ENCODE results near the gene CD6. TPM values are rescaled to one million over a fixed set of nuclear protein-coding genes. Genes with fewer than 3 reads are reported as not detected.

Gene CD6
- total and polyA plus RNA-seq, 11 donors, result 0.08 to 6.1 (median 0.34) TPM; not detected in 1

DNA sequence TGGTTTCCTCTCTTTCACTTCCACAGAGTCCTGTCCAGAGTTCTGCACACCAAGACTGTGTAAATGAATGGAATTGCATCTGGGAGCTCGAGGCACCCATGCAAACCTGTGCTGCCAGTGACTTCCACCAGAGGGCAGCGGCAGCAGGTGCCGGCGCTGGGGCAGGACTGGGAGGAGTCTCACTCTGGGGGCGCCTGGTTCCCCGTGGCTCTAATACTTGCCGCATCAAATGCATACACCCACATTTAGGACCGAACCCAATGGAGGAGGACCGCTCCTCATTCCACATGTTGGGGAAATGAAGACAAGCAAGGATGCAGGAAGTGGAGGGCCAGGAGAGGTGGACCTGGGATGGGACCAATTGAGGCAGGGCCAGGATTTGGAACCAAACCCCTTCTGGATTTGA, 1.1 kb upstream of the CD6 start:
- H3K4me3 ChIP-seq, result no peak overlapping the region
- peaks cover 0 to 14% (median 0%) of the 10 kb centered on the region in 12 donors for H3K4me1 ChIP-seq
- intact Hi-C loops (cut with DNase I), result loop anchor here in 7 of 10 donors (1.0 to 2.0 kb wide), 5 partner anchors 158 to 218 kb away; no protein-coding TSS in a partner anchor
- TF ChIP-seq, protein P1, sequence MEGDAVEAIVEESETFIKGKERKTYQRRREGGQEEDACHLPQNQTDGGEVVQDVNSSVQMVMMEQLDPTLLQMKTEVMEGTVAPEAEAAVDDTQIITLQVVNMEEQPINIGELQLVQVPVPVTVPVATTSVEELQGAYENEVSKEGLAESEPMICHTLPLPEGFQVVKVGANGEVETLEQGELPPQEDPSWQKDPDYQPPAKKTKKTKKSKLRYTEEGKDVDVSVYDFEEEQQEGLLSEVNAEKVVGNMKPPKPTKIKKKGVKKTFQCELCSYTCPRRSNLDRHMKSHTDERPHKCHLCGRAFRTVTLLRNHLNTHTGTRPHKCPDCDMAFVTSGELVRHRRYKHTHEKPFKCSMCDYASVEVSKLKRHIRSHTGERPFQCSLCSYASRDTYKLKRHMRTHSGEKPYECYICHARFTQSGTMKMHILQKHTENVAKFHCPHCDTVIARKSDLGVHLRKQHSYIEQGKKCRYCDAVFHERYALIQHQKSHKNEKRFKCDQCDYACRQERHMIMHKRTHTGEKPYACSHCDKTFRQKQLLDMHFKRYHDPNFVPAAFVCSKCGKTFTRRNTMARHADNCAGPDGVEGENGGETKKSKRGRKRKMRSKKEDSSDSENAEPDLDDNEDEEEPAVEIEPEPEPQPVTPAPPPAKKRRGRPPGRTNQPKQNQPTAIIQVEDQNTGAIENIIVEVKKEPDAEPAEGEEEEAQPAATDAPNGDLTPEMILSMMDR (IDR thresholded peaks at IDR 0.05), result peak; percentile 75 to 89 (median 84)
- no peak for TF ChIP-seq POLR2A (IDR thresholded peaks at IDR 0.05)
- H3K27ac ChIP-seq, result no peak overlapping the region
- ATAC-seq (peak; percentile 62 to 79 (median 76)), DNase-seq (peak; percentile 42 to 82 (median 57))
- no peaks in the 10 kb centered on the region for H3K27me3 ChIP-seq
- H3K9me3 ChIP-seq, result peaks cover 0 to 8% (median 0%) of the 10 kb centered on the region in 12 donors
- 12 to 17% (median 13%) methylated on average over 9 of the region's 9 CpGs for WGBS, 4 donors
- no peaks in the 10 kb centered on the region for H3K36me3 ChIP-seq

DNA sequence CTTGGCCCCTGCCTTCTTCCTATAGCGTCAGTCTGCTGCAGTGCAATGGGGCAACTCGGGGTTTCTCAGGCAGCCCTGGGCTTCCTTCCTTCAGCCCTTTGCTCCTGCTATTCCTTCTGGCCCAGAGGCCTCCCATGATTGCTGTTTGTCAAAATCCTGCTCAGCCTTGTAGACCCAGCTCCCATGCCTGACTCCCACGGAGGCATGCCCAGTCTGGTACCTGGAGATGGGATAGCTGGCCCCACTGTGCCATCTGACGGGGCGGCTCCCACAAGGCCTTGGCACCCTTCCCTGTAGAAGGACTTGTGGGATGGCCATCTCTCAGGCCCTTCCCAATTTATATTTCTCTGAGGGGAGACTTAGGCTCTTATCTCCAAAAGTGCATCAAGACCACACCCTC, 590 bp upstream of the CD6 start:
- Histone ChIP-seq H3K27ac (no peak overlapping the region), H3K27me3 (no peaks in the 10 kb centered on the region), H3K4me1 (peaks cover 0 to 14% (median 0%) of the 10 kb centered on the region in 12 donors), H3K9me3 (peaks cover 0 to 8% (median 0%) of the 10 kb centered on the region in 12 donors), H3K4me3 (no peak overlapping the region), H3K36me3 (no peaks in the 10 kb centered on the region)
- DNase-seq (no peak), ATAC-seq (no peak)
- TF ChIP-seq, protein P1 (IDR thresholded peaks at IDR 0.05), result no peak
- no peak for TF ChIP-seq POLR2A (IDR thresholded peaks at IDR 0.05)
- intact Hi-C loops (cut with DNase I), result loop anchor here in 7 of 10 donors (1.0 to 2.0 kb wide), 5 partner anchors 158 to 218 kb away; no protein-coding TSS in a partner anchor
- WGBS, 4 donors, result 64 to 83% (median 80%) methylated on average over 4 to 5 of the region's 5 CpGs

DNA sequence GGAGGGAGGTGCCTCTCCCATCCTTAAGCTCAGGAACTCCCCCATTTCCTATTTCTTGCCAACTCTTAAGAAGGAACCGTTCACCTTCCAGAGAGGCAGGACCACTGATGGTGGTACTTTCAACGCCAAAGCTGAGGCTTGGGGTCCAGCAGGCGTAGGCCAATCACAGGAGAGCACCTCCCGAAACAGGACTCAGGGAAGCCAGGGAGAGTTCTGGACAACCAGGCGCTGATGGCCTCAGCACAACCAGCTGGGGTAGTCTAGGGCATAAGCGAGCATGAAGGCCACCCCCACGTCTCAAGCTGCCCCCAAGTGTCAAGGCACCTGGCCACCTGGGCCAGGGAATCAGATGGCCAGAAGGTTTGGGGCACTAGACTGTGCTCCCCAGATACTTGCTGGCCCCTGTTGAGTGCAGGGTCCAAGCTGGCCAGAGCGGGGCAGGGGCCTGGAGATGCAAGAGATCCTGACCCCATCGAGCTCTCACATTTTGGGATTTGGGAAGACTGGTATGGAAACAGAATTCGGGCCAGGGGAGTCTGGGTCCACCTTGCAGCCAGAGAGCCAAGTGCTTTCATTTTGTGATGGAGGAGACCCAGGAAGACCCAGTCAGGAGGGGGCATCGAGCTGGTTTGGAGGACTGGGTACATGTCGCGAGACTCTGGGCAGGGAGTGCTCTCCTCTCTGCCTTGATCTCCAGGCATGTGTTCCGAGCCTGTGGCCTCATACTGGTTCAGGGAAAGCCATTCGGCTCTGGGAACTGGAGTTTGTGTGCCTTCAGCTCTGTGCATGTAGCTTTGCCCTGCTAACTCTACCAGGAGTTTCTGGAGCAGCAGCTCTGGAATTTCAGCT, 926 bp downstream of the CD6 start:
- peak overlapping the region in 1 of 12 donors; percentile 76 for H3K27ac ChIP-seq
- WGBS, 4 donors, result 87 to 90% (median 89%) methylated on average over 10 to 15 of the region's 15 CpGs
- H3K4me3 ChIP-seq, result peak overlapping the region in 3 of 12 donors; percentile 6 to 57 (median 32)

More for the DNA sequence above, 926 bp downstream of the CD6 start:
- H3K27me3 ChIP-seq, result no peaks in the 10 kb centered on the region
- no peaks in the 10 kb centered on the region for H3K36me3 ChIP-seq
- no peak for DNase-seq
- ATAC-seq, result no peak
- H3K9me3 ChIP-seq, result peaks cover 0 to 8% (median 0%) of the 10 kb centered on the region in 12 donors
- TF ChIP-seq, protein P1 (IDR thresholded peaks at IDR 0.05), result no peak
- no peak for TF ChIP-seq POLR2A (IDR thresholded peaks at IDR 0.05)
- H3K4me1 ChIP-seq, result peaks cover 0 to 14% (median 0%) of the 10 kb centered on the region in 12 donors
- intact Hi-C loops (cut with DNase I), result no loop called here

Data from heart left ventricle (tissue), 16 donors.